ENCODE measurements around the gene NOL12. TPM values are rescaled to one million over a fixed set of nuclear protein-coding genes. Genes with fewer than 3 reads are reported as not detected.

The NOL12 gene
- total RNA-seq, 1 experiment from 2014 or later: 30.4 TPM

GRCh38 chr22:37665487-37665886 lies 20.7 kb upstream of the NOL12 start:
- Histone ChIP-seq H2BK20ac (ENCODE audit: low read depth, low read length, poor library complexity, severe bottlenecking) (no peak overlapping the region), H2BK12ac (ENCODE audit: insufficient read length, low read depth, low read length) (no peak overlapping the region), H3T11ph (ENCODE audit: low read length) (no peak overlapping the region), H3K23ac (ENCODE audit: insufficient read length, low read depth, low read length) (no peak overlapping the region), H3K56ac (ENCODE audit: insufficient read length, low read depth, low read length) (no peak overlapping the region), H3K79me2 (ENCODE audit: insufficient read depth, low read length) (peaks cover 13% of the 10 kb centered on the region; the same call in 1 of the 2 replicates), H3K18ac (ENCODE audit: insufficient read length, low read depth, low read length) (no peak overlapping the region), H3K14ac (ENCODE audit: insufficient read depth, low read length) (no peak overlapping the region; the same call in 1 of the 2 replicates), H3K79me1 (ENCODE audit: insufficient read depth, low read depth, low read length, poor library complexity, severe bottlenecking) (peaks cover 13% of the 10 kb centered on the region), H4K5ac (ENCODE audit: insufficient read length, low read depth, low read length) (no peak overlapping the region), H3K9me3 (ENCODE audit: control insufficient read depth, low read depth, low read length) (no peaks in the 10 kb centered on the region), H4K8ac (replicated peaks; ENCODE audit: insufficient read length, low read depth, low read length) (no peak overlapping the region), H2BK120ac (ENCODE audit: low read depth, low read length, poor library complexity, severe bottlenecking) (no peak overlapping the region), H3K4ac (ENCODE audit: low read depth, low read length) (no peak overlapping the region), H2BK15ac (ENCODE audit: low read depth, low read length) (no peak overlapping the region), H2AK5ac (ENCODE audit: insufficient read length, low read length) (no peak overlapping the region), H3K27ac (ENCODE audit: insufficient read length, low read depth, low read length) (no peak overlapping the region), H2BK5ac (ENCODE audit: insufficient read length, low read length) (no peak overlapping the region), H3K9ac (ENCODE audit: extremely low read depth, insufficient read length, low read length) (no peak overlapping the region), H3K4me2 (ENCODE audit: insufficient read depth, insufficient read length, low read length) (no peak overlapping the region), H3K23me2 (ENCODE audit: insufficient read length, low read depth, low read length, poor library complexity, severe bottlenecking) (no peaks in the 10 kb centered on the region), H3K4me1 (ENCODE audit: insufficient read depth, low read length) (no peaks in the 10 kb centered on the region), H4K91ac (ENCODE audit: insufficient read length, low read depth, low read length) (no peak overlapping the region), H3K27me3 (ENCODE audit: insufficient read depth, low read length) (no peaks in the 10 kb centered on the region), H4K20me1 (ENCODE audit: control insufficient read depth, insufficient read depth, insufficient read length) (no peaks in the 10 kb centered on the region), H2AFZ (ENCODE audit: low read length) (no peak overlapping the region)
- Mint-ChIP-seq H3K36me3 (ENCODE audit: insufficient read depth in 1 of 3, low read depth in 3 of 3) (peaks cover 13 to 48% (median 30%) of the 10 kb centered on the region in 3 experiments; a peak in 6 of 7 replicates), H3K9me3 (no peaks in the 10 kb centered on the region), H3K27ac (no peak overlapping the region), H3K4me3 (no peak overlapping the region), H3K27me3 (ENCODE audit: low read depth) (no peaks in the 10 kb centered on the region), H3K4me1 (peaks cover 13 to 14% of the 10 kb centered on the region in 2 experiments)
- no peak for TF ChIP-seq CTCF (conservative IDR thresholded peaks at IDR 0.05)
- no CpG with 5 or more reads among the region's 24 CpGs for WGBS (ENCODE audit: extremely low coverage, insufficient read length, low lambda C conversion rate)
- DNase-seq: no peak

All from H9 (cell line).